NCI-H82 (cell line): ENCODE data around the gene CDH20.

Experiments
- DNase-seq: peaks from one replicate; lab custom pipeline; 2025; lab: John Stamatoyannopoulos, UW

The CDH20 gene

DNA sequence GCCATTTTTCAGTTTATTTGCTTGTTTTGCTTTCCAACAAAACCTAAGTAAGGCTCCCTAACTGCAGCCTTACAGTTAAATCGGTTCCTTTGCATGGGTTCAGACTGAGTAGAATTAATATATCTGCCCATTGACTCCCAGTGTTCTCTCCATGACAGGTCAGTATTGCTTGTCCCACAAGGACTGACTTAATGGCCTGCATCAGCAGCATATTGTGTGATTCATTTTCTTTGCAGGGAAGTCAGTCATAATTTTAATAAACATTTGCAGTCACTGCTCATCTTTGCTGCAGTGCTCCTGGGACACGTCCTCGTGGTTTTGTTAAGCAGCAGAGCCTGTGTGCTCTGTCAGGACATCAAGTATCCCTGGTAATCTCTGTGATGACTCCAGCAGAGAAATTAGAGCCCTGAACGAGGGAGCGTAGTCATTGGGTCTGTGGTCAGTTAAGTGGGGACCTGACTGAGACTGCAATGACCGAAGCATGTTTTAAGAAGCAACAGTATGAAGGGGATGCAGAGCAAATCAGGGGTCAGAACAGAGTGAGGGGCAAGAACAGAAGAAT lies 93.3 kb downstream of the CDH20 start:
- DNase-seq: no peak

DNA sequence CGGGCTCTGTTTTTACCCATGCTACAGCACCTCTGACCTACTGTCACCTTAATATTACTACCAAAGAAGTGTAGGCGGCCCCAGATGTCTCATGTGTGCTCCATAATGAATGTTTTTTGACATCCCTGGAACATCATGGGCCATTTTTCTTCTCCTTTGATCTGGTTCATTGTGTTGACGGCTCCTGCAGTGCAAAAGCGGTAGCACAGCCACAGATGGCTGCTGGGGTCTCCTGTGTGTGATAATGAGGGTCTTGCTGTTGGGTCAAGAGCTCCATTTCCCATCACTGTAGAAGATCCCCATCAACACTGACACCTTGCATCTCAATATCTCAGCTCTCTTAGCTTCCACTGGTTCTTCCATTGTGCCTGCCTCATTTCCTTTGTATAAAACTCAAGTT lies 95.0 kb downstream of the CDH20 start:
- no peak for DNase-seq

DNA sequence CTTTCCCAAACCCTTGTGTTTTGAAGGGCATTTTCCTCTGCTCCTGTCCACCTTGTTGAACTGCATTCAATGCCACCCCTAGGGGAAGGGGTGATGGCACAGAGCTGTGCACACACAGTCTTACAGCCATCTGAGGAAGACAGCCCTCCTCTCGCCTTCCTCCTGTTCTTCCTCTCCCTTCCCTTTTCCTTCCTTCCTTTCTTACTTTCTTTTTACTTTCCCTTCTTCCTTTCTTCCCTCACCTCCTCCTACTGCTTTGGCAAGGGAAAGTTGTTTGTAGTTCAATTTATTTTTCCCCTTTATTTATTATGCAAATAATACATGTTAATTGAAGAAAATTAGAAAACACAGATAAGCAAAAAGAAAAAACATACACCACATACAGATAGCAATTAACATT lies 99.4 kb downstream of the CDH20 start:
- no peak for DNase-seq

DNA sequence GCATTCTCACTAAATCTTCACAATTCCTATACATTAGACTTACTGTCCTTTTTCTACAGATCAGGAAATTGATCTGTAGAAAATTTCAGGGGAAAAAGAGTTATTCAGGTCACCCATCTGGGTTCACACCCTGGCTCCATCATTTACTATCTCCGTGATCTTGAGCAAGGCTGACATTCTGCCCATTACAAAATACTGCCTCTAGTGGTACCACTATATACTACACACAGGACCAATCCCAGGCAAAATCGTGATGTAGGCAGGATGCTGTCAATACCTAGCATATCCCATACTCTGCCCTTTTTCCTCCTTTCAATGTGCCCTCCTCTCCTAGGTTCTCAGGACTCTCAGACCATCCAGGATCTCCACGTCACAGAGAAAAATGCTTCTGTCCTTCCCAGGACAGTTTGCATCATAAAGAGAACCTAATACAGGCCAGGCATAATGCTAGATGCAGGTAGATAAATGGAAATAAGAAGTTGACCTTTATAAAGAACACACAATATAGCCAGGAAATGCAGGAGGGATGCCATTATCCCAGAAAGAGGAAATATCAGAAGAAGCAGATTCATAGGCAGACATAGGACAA lies 101.9 kb downstream of the CDH20 start:
- peak; percentile 65 for DNase-seq

DNA sequence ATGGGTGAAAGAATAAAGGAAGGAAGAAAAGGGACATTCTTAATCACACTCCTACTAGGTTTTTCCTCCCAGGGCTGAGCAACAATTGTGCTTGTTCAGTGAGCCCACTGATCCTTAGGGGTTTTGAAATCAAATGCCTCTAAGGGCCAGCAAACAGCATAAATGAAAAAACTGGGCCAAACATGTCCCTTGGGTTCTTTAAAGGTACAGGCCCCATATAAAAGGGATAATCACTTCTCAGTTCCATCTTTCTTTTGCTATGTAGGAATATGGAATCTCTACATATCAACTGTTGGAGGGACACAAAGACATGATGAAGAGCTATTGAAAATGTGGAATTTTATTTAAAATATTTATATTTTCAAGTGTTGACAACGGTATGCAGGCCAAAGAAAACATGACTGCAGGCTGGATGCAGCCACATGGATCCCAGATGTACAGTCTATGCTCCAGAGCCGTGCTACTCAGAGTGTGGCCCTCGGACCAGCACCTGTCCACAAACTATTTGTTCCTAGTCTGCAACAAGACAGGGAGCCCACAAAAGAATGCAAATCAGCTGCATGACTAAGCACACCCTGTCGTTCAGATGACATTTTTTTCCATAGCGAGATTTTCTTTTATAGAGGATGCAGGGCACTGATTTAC lies 110.0 kb downstream of the CDH20 start:
- no peak for DNase-seq

DNA sequence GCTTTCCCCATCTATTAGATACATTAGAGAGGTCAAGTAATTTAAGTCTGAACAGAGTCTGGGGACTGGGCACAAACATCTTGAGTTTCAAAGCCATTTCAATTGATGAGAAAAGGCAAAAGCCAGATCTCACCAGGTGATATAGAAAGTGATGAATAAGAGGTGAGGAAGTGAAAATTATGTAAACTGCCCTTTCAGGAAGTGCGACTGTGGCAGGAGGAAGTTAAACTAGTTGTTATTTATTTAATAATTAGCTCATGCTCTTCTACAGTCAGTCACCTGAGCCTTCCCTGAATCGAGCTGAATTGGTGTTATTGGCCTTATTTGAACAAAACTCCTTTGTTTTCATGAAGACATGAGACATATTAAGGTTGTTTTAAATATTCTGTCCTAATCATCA lies 115.1 kb downstream of the CDH20 start:
- no peak for DNase-seq

DNA sequence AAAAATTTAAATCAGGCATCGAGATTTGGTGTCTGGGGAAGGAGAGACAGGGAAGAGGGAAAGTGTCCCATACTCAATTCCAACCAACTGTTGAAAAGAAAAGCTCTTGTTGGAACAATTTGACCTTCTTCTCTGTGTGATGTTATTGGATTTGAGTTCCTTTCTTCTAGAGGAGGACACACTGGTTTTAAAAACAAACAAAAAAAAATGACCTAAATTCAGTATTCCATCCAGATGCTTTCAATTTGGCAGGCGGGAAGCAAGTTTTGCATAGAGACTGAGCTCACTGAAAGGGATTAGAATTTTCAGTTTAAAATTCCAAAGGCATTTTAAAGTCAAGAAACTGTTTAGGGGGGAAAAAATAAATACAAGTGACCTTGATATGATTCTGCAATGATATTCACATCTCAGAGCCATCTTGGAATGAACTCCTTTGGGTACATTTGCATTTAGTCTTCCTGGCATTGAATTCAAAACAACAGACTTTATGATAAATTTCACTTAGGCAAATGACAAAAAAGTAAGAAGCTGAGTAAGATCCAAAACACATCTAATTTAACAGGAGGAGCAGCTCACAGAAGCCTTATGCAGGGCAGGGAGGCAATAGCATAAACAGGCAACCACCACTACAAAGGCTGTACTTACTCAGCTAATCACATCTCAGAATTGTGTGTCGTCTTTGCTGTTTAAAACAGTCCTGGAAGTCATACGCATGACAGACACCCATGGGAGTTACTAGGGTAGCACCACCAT lies 126.8 kb downstream of the CDH20 start:
- DNase-seq: no peak

DNA sequence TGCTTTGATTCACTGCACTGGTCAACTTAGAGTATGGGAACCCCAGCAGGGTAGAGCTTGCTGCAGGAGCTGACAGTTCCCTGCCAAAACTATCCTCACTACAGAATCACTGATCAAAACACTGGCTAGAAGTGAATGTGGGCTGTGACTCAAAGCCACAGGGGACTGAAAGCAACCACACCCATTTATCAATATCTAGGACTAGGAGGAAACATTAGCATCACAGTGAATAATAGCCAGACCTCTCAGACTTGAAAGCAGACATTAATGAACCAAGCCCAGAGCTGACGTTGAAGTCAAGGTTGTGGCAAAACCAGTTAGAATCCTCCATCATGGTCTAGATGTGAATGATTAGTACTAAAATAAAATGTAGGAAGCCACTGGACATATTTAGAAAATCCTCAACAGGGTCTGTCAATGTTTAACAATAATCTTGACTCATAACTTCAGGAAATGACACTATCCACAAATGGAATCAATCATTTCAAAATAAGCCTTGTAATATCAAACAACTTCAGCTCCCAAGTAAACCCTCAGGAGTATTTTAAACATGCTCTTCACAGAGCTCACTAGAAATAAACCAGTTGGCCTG lies 131.4 kb downstream of the CDH20 start:
- DNase-seq: no peak

DNA sequence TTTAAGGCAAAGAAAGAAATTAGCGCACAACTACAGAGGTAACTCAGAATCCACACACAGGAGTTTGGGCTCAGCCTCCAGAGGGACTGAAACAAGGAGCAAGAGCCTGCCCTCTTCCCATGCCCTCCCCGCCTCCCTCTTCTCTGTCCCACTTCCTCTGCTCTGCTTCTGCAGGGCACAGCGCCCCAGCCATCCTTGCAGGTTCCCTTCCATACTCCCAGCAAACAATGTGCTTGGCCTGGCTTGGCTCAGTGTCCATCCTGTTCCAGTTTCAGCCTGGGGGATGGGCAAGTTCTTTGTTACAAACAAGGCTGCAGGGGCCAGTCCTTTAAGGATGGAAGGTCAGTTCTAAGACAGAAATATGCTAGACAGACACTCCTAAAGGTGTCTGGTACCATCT lies 133.5 kb downstream of the CDH20 start:
- DNase-seq: no peak

DNA sequence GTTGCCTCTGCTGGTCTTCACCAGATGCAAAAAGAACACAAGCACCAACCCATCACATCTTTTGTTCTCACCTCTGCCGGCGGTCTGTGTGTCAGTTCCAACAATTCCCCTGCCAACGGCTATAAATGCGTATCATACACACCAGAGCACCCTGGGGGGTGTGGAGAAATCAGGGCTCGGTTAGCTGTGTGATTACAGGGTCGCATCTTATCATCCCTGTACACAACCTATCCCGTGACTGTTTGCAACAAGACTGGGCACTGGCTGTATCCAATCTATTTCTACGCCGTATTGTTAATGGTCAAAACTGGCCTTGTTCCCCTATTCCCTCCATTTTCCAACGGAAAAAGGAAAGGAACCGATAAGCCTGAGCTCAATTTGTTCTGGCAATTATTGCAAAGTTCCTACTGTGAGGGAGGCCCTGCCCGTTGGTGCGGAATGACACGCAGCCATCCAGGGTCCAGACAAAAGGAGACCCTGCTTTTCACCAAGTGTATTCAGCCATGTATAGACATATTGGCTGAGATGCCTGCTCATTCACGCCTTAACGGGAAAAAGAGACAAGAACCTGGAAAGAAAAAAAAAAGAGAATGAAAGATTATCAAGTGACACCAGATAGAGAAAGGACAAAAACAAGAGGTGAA lies 136.9 kb downstream of the CDH20 start:
- no peak for DNase-seq

DNA sequence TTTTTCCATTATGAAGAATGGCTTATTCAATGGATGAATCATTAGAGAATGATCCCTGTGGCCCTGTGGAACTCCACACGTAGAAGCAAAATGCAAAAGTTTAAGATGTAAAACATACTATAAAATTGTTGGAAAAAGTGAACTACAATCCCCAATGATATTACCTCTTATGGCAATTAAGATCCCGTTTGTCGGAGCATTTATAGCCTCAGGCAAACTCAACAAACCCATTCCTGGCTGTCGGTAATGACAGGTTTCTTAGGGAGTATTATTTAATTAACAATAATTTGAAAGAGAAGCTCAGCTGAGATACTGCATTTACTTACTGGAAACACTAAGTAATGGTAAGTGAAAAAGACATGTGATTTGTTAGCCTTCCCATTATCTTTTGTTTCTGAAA lies 138.3 kb downstream of the CDH20 start:
- DNase-seq: no peak

DNA sequence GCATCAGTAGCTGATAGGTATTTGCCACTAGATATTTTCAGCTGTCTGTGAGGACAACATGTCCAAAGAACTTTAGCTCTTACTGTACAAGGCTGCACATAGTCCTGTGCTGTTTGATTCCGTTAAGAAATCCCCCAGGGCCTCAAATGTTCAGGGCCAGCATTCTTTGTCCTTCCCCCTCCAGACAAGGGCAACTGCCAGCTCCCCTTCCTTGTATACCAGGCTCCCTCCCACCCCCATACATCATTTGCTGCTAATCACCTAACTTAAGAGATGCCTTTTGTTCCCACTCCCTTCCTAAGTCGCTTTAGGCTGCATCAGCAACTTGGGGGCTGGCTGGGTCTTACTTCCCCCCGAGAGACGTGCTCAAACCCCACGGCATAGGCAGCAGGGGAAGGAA lies 138.7 kb downstream of the CDH20 start:
- DNase-seq: peak; percentile 27

DNA sequence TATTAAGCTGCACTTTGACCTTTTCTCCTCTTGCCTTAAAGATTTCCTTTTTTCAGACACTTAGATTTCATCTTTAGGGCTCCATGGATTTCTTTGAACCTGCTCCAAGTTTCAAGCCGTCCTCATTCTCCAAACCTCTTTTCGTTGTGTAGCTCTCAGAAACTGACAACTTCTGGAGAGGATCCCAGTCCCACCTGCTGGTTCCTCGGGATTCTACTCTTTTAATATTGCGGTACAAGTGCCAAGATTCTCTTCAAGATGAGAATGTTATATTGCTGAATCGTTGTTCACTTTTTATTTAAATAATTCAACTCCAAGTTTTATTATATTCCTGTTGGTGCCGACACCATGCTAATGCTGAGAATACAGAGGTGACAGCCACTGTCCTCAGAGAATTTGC lies 141.1 kb downstream of the CDH20 start:
- DNase-seq: no peak

DNA sequence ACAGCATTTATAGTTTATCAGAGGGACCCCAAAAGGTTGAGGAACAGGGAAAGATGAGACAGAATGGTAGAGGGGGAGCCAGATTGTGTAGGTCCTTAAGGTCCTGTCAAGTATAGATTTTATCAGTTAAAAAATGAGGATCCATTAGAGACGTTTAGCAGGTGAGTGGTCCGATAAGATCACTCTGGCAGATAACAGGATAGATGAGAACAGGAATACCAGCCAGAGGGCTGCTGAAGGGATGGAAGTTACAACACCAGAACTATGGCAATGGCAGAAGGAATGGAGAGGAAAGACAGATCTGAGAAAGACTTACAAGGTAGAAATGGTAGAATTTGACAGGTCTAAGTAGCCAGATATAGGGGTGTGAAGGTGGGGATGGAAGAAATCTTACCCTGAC lies 141.7 kb downstream of the CDH20 start:
- no peak for DNase-seq

DNA sequence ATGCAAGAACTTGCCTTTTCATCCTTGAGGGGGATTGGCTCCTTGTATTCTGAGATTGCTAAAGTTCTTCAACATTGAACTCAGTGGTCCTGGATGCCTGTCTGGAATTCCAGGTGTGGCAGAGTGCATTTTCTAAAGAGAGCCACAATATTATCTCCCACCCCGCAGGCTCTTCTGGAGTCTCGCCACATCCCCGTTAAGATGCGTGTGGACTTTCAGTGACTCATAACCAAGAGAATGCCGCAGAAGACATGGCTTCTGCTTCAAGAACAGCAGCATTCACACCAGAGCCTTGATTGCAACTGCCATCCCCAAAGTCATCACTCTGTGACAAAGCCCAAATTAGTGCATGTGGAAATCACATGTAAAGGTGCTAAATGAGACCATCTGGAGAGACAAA lies 142.7 kb downstream of the CDH20 start:
- no peak for DNase-seq

DNA sequence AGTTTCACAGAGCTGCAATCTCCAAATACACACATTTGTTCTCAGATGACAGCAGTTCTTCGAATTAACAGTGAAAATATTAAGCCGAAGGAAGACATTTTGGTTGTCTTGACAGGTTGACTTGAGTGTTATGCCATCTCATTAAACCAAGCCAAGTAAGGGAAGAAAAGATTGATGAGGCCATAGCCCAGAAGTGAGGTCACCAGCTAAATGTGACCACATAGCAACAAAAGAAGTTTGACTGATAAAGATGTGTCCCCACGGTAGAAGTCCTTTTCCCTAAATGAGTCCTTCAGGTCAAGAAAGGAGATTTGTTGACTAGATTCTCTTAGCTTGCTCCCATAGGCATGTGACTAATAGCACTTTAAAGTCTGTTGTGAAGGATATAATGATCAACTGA lies 156.1 kb downstream of the CDH20 start:
- no peak for DNase-seq

DNA sequence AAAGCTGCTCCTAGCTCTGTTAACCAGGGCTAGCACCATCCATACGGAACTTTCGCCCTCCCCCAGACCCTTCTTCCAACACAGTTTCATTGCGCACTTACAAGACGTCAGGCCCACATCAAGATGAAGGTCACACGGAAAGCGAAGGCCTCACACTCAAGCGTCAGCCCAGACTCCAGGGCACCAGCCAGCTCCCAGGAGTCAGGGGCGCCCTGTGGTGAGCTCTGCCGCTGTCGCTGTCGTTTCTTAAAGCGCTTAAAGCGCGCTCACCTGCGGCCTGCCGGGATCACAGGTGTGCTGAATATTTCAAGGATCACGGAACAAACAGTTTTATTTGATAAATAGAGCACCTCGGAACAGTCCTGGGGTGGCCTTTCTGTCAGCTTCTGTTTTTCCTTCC lies 163.1 kb downstream of the CDH20 start:
- no peak for DNase-seq

DNA sequence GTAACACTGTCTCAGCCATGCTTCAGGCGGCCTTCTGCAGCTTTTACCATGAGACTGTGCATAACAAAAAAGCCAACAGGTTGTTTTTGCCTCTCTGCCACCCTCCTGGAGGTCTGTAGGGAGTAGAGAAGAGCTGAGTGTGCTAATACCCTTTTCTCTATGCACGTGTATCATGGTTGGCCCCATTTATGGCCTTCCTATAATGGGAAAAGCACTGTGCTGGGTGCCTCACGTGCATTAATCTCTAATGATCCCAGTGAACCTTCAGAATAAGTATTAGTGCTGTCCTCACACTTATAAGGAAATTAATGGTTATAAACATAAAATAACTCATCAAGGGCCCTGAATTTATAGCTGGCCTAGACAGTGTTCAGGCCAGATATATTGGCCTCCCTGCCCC lies 164.2 kb downstream of the CDH20 start:
- no peak for DNase-seq

DNA sequence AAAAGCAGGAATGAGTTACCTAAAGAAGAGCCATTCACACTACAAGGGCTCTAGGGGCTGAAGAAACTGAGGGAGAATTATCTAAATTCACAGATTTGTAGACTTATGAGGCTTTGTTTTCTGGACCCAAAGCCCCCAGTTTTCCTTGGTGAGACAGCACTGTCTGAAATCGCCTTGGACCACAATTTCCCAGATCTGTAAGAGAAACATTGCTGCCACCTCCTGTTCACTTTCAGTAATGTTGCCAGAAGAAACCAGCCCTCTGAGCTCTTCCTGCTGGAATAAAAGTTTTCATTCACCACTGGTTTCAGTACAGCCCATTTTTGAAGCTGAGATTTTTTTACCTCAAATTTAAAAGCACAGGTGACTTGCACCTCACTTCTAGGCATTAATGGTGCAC lies 169.2 kb downstream of the CDH20 start:
- peak; percentile 81 for DNase-seq

DNA sequence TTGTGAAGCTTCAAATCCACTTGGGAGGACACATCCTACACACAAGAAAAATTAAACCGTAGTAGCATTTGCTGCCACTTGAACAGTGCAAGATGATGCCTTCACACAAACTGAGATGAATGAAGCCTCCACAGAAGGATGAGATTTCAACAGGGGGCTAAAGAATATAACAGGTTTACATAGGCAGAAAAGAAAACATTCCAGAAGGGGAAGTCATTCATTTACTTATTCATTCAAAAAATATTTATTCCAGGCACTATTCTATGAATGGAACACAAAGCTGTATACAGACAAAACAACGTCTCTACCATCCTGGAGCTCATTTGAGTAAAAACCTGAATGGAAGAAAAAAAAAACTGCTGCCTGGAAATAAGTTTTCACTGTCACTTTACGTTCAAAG lies 170.5 kb downstream of the CDH20 start:
- DNase-seq: no peak

DNA sequence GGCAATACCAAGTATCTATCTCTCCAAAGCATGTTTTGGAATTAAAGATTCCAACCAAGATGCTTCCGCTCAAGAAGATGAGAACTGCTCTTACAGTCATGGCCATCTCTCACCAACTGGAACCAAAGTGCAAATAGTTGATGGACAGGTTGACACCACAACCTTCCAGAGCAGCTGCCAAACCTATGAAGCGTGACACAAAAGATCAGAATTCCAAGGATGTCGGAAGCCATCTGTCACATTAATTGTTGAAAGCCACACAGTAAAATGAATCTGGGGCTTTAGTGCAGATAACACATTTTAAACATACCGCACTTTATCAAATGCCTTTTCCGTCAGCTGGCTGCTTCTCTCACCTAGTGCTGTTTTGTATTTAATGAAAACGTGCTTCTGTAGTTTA lies 195.7 kb downstream of the CDH20 start:
- DNase-seq: peak; percentile 88

DNA sequence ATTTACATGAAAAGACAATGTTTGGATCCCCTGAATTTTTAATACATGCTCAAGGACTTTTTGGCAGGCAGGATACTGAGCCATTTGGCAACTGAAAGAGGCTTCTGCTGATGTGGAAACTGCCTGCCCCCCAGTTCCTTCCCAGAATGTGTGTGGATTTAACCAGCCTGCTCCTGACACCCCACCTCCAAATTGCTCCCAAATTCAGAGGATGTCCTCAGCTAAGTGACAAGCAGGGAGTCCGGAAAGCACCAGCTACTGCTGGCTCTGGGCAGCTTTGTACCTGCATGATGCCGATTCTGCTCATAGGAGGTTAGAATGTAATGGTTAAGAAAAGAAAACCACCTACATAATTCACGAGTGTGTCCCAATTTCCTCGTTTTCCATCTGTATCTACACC lies 197.5 kb downstream of the CDH20 start:
- DNase-seq: no peak
